ENCODE measurements around the gene ZSCAN1.
"Not testable (repeated sequence)": the region's sequence is repeated elsewhere in the genome, so short reads cannot be mapped to it uniquely, and the experiment has no call there.

The ZSCAN1 gene, protein sequence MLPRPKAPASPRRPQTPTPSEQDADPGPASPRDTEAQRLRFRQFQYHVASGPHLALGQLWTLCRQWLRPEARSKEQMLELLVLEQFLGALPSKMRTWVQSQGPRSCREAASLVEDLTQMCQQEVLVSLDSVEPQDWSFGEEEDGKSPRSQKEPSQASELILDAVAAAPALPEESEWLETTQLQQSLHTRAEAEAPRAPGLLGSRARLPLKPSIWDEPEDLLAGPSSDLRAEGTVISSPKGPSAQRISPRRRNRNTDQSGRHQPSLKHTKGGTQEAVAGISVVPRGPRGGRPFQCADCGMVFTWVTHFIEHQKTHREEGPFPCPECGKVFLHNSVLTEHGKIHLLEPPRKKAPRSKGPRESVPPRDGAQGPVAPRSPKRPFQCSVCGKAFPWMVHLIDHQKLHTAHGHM

DNA sequence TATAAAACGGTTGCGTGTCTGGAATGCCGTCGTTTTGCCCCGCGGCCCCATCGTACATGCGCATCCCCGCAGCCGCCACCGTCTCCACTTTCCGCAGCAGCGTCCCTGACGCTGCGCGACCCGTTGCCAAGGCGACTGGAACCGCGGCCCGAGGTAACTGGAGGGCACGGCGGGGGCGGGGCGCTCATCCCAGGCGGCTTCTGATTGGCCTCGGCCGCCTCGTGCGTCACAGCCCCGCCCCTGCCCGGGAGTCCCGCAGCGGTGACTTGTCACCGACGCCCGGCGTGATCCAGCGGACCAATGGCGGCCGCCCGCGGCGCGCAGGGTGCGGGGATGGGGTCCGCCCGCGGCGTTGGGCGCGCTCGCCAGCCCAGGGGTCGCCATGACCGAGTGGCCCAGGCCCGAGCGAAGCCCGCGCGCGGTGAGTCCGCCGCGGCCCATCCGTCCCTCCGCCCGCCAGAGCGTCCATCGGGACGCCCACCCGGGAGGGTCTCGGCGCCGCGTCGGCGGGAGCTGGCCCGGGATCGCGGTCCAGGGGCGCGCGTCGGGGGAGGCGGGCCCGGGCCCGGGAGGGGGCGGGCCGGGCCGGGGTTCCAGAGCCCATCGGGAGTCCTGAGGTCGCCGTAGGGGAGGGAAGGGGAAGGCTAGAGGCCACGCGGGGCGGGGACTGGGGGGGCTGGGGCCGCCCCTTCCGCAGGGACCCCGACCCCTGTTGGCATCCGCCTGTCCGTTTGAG lies at the start of gene ZSCAN1:
TSS of gene ZSCAN1 (plus strand) at position 285 of the 736 bp plus-strand sequence. CDS start 3,812 bp downstream, outside the sequence.
- peak; percentile 68 for DNase-seq

DNA sequence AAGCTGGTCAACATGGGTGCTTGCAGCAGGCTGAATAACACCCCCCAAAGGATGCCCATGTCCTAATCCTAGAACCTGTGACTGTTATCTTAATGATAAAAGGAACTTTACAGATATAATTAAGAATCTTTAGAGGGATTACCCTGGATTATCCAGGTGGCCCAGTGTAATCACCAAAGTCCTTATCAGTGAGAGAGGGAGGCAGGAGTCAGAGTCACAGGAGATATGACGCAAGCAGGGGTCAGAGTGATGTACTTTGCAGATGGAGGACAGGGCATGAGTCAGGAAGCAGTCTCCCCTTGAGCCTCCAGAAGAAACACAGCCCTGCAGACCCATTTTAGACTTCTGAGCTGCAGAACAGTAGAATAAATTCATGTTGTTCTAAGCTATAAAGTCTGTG lies 41.0 kb upstream of the ZSCAN1 start:
- no peak for DNase-seq

DNA sequence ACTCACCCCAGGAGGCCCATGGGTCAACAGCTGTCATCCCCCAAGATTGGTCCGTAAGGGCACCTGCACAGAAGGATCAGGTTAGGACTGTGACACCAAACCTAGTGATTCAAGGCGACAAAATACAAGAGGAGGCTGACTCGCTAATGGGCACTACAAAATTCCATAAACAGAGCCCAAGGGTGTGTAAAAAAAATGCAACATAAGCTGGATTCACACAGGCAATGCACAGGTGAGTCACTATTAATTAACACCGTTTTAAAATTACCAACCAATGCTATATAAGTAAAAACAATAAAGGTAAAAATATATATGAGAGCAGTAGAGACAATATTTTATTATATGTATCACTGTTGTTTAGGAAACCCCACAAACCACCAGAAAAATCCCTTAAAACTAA lies 33.1 kb upstream of the ZSCAN1 start:
- DNase-seq = no peak

DNA sequence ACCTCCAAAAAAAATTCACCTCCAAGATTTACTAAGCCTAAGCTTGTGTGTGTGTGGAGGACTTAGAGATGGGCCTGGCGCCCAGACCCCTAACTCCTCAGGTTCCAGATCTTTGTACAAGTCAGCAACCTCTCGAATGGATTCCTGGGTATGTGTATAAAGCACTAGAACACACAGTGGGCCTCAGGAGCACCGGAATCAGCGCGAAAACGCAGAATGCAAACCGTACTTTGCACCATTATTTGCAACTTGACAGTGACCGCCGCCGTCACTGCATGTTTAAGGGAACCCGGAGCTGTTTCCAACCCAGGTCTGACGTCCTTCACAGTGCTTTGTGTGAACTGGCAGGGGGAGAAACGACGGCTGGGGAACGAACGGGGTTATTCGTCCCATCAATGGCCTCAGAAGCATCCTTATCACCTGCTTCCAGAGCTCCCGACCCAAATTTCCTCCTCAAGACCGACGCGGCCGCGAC lies 31.9 kb upstream of the ZSCAN1 start:
- DNase-seq = no peak

DNA sequence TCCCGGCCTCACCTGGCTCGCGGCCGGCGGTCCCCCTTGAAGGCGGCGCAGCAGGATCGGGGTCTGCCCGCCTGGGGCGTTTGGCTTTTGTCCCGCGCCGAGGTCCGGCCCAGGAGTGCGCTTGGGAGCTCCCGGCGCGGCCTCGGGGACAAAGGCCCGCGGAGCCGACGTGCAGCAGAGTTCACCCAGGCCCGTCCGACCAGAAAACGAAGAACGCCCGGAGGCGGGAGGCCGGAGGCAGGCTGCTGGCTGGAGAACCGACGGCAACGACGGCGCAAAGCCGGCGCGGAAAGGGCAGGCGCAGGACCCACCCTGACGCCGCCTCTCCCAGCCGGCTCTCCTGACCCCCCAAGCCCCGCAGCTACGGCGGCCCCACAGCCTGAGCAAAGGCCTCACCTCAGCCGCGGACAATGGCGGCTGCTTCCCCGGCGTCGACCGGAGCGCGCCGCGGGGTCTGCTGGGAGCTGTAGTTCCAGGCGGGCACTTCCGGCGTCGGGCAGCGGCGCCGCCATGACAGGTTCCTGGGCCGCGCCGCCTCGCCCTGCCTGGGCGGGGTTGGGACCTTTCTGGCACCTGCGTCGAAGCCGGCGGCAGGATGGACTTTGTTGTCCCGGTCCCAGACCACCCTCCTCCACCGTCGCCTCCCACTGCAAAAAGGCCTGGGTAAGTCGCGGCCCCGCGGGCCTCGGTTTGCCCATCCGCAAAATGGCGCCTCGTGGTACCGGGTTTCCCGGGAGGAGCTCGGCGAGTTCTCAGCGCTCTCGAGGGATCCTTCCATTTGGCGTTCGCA lies 31.2 kb upstream of the ZSCAN1 start, which contains the start of gene ZNF606:
TSS of gene ZNF606 (minus strand) at position 437 of the 790 bp plus-strand sequence. CDS start 1,501 bp downstream, outside the sequence.
- peak; percentile 87 for DNase-seq

DNA sequence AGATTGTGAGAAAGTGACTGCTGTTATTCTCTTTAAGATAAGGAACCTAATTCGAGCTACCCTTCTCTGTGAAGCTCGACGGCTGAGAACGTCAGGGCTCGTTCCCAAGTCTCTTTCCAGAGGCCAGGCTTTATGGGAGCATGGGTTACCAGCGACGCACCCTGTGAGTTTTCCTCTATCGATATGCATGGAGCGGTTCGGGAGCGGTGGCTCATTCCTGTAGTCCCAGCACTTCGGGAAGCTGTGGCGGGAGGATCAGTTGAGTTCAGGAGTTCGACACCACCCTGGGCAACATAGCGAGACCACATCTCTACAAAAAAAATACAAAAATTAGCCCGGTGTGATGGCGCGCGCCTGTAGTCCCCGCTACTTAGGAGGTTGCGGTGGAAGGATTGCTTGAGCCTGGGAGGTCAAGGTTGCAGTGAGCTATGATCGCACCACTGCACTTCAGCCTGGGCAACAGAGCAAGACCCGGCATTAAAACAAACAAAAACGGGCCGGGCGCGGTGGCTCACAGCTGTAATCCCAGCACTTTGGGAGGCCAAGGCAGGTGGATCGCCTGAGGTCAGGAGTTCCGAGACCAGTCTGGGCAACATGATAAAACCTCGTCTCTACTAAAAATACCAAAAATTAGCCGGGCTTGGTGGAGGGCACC lies 30.5 kb upstream of the ZSCAN1 start:
- DNase-seq = no peak

DNA sequence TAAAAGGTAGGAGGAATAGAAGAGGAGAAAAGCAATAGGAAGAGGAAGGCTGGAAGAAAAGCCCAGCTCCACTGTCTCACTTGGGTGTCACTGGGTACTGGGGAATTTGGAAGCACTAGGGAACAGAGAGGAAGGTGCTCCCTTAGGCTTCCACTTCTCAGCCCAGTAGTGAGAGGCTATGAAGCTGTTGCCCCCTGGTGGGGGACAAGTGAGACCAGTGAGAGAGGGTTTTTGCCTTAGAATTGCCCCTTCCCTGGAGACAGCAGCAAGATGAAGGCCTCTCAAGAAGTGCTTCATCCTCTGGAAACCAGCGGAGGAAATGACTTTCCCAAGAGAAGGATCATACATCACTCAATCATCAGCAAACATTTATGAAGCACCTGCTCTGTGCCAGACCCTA lies 26.5 kb upstream of the ZSCAN1 start:
- DNase-seq = no peak

DNA sequence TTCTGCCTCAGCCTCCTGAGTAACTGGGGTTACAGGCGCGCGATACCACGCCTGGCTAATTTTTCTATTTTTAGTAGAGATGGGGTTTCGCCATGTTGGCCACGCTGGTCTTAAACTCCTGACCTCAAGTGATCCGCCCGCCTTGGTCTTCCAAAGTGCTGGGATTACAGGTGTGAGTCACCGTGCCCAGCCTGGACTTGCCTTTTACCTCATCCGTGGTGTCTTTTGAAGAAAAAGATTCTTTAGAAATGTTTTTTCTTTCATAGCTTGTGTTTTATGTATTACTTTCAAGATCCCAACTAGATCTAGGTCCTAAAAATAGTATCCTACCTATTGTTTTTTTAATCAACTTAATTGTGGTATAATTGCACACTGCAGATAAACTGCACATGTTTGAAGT lies 24.9 kb upstream of the ZSCAN1 start:
- not testable (repeated sequence) for DNase-seq

DNA sequence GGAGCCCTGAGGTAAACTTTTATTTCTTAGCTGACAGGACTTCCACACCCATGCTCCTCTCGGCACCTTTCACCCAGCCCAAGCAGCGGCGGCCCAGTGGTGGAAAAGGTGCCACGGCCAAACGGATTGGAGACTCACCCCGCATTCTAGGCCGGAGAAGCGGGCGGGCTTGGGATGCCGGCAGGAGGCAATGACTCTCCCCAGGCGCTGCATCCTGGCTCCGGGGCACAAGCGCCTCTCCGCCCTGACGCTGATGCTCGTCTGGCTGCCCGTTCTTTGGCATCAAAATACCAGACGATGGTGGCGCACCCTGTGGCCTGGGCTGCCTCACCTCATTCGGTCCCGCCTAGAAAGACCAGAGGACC lies 24.5 kb upstream of the ZSCAN1 start:
- no peak for DNase-seq

DNA sequence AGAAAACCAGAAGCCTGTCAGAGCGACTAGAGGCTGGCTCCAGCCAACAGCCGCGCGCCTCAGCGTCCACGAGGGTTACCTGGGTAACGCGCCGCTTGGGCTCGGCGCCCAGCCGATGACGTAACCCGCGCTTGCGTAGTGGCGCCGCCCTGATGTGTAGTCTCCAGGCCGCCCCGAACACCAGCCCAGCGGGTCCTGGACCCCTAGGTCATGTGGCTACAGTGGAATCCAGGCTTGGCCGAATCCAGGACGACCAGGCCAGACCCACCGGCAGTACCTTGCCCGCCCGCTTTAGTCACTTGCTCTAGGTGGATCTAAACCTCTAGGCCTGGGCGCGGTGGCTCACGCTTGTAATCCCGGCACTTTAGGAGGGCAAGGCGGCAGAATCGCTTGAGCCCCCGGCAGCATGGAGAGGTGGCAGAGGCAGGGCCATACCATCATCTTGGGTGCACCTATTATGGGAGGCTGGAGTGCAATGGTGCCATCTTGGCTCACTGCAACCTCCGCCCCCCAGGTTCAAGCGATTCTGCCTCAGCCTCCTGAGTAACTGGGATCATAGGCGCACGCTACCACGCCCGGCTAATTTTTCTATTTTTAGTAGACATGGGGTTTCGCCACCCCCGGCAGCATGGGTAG lies 24.0 kb upstream of the ZSCAN1 start:
- peak; percentile 77 for DNase-seq

DNA sequence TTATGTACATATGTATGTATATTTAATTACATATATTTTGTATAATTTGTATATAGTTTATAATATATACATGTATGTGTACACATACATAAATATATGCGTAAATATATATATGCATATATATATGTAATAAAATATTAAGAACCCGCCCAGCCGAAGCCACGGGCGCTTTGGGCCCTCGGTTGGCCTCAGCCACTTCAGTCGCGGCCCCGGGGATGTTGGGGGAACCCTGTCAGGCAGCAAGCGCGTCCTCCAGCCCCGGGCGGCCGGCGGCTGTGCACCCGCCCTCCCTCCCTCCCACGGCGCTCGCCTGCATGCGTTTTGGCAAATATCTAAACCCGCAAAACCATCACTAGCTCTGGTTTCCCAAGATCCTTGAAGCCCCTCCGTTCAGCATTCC lies 23.3 kb upstream of the ZSCAN1 start:
- no peak for DNase-seq

DNA sequence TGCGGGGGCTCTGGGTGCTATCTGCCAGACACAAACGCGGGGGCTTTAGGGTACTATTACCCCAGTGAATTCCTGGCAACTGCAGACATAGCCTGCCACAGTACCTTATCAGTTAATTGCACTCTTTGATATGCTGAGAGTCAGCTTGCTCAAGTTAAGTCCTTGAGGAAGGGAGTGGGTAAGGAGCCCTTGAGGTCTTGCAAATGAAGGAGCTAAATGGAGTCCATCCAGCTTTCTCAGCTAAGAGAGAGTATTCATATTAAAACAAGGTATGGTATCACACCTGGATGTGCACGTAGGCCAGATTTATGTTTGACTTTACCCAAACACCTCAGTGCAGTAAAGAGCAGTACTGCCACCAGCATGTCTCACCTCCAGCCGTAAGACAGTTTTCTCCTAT lies 19.7 kb upstream of the ZSCAN1 start:
- no peak for DNase-seq

DNA sequence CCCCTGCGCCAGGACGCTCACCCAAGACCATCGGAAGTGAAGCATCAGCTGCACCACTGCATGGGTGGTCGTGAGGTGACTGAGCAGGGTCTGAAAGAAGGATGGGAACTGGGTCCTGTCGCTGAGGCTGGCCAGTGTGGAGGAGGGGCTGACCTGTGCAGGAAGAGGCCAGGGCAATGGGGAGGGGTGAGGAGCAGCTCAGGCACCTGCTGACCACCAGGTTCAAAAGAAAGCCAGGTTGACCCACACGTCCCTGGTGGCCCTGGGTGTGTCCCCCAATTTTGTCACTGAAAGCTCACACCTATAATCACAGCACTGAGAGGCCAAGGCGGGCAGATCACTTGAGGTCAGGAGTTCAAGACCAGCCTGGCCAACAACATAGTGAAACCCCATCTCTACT lies 13.7 kb upstream of the ZSCAN1 start:
- DNase-seq = no peak

DNA sequence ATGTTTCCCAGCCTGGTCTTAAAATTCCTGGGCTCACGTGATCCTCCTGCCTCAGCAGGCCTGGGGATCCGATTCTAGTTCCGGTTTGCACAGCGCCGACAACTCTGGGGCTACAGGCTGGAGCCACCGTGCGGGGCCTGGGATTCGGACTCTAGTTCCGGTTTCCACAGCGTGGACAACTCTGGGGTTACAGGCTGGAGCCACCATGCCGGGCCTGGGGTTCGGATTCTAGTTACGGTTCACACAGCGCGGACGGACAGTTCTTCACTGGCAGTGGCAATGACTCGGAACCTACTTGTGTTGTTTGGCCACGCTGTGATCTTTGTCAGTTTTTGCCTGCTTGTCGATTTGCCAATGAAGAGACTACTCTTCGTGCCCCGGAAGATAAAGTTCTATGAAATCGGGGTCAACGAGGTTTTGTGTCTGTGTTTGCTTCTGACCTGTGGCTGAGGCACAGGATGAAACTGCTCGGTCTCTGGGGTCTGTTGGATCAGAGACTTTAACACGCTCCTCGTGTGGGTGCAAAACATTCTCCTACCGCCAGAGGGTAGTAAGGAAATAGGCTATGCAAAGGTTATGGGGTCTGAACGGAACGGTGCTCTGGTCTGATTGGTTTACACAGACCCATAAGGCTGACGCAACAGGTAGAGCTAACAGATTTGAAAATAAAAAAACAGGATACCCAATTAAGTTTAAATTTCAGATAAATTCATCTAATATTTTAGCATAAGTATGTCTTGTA lies 12.1 kb upstream of the ZSCAN1 start:
- DNase-seq = peak; percentile 56

DNA sequence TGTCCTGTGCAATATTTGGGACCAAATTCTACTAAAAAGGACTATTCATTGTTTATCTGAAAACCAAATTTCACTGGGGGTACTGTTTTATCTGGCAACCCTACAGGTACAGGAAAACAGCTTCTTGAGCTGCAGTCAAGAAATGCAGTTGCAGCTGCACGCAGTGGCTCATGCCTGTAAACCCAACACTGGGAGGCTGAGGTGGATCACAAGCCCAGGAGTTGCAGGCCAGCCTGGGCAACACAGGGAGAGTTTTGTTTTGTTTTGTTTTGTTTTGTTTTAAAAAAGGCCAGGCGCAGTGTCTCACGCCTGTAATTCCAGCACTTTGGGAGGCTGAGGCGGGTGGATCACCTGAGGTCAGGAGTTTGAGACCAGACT lies 11.6 kb upstream of the ZSCAN1 start:
- DNase-seq = no peak

DNA sequence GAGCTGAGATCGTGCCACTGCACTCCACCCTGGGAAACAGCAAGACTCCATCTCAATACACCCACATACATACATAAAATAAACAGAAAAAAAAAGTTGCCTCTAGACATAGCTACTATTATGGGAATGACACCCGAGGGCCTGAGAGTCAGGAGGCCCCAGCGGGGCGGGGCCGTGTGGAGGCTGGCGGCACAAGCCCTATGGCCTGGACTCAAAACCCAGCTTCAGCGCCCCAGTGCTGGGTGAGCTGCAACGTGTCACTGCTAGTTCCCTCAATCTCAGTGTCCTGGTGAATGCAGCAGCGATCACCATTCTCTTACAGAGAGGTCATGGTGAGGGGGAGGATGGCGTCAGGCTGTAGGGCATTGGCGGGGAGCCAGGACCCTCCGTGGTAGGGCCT lies 9.2 kb upstream of the ZSCAN1 start:
- DNase-seq = no peak

DNA sequence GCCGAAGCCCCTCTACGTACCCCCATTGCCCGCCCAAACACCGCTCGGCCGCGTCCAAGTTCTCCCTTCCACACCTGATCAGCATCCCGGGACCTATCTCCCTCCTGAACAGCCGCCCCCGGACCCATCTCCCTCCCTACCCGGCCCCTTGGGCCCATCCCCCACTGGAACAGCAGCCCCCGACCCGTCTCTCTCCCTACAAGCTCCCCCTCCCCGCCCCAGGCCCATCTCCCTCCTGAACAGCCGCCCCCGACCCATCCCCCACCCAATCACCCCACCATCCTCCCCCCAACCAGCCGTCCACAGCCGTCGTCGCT lies 610 bp downstream of the ZSCAN1 start:
- no peak for DNase-seq

DNA sequence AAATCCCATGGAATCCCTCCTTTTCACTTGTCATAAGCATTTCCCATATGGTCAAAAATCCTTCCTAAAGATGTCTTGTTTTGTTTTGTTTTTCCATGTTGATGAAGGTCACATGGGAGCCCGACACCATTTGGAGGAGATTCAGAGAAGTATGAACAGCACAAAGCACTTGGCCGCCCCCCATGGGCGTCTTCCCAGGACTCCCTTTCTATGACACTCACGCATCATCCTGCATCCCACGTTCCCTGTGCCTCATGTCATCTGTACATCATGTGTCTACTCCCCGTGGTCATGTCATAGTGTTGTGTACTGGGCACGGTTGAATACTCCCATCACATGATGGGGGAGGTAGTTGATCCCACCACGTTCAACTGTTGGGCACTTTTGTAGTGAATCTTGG lies 2.0 kb downstream of the ZSCAN1 start:
- no peak for DNase-seq

DNA sequence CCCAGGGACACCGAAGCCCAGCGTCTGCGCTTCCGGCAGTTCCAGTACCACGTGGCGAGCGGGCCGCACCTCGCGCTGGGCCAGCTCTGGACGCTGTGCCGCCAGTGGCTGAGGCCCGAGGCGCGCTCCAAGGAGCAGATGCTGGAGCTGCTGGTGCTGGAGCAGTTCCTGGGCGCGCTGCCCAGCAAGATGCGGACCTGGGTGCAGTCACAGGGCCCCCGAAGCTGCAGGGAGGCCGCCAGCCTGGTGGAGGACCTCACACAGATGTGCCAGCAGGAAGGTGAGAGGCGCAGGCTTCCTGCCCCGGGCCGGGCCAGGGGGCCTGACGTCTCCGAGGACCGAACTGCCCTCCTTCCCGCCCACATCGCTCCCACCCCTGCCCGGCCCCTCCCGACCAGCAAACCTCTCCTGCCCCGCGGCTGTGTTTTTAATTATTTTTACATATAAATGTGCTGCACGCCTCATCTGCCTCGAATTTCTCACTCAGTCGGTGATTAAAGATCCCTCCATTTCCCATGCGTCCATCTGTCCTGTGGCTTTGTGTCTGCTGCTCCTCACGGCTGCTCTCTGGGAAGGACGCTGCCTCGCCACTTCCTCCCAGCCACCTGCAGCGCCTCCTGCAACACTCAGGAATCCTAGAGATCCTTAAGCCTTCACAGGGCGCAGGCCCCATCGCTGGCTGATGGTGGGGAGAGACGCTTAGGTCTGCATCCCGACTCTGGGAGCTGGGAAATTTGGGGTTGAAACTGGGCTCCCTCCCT lies 4.3 kb downstream of the ZSCAN1 start:
- DNase-seq = no peak

DNA sequence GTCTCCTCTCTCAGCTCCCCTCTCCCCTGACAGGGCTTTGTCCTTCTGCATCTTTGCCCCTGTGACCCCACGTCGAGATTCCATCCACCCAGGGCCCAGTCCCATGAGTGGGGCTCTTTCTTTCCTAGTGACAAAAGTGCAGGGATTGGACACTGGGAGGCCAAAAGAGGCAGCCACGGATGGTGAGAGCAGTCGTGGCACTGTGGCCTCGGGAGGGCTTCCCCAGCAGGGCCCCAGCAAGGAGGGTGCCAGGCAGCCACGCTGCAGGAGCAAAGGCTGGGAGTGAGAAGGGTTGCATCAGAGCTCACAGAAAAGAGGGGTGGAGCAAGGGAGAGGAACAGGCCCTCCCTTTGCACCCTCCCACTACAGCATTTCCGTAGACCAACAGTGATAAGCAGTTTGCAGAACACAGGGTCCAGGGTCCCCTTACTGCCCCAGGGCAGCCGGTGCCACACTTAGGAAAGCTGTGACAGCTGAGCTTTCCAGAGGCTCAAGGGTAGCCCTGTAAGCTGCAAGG lies 4.9 kb downstream of the ZSCAN1 start:
- no peak for DNase-seq
